HG03378 (cell line): ENCODE results near the gene COQ8A.

Experiments
- ATAC-seq: cut with Tn5 transposase; IDR thresholded peaks from one replicate; pipeline ENCODE4 v1.9.1; 2021; ENCODE audit warnings: mild to moderate bottlenecking, moderate library complexity; ENCODE audit not compliant: unreplicated experiment

COQ8A gene

GRCh38 chr1:226971765-226972164, 31.7 kb downstream of the COQ8A start:
- no peak for ATAC-seq

- ATAC-seq: no peak
Observed at GRCh38 chr1:226972931-226973330, 32.8 kb downstream of the COQ8A start.

- ATAC-seq: no peak
Observed at GRCh38 chr1:226973371-226973897, 33.3 kb downstream of the COQ8A start.

GRCh38 chr1:226973898-226974543, 33.9 kb downstream of the COQ8A start:
- ATAC-seq: no peak

- ATAC-seq: no peak
Observed at GRCh38 chr1:226974544-226975258, 34.6 kb downstream of the COQ8A start.

GRCh38 chr1:226975259-226976250, 35.5 kb downstream of the COQ8A start:
- no peak for ATAC-seq

- no peak for ATAC-seq
Observed at GRCh38 chr1:226976276-226976977, 36.3 kb downstream of the COQ8A start.

- no peak for ATAC-seq
Observed at GRCh38 chr1:226976978-226977642, 37.0 kb downstream of the COQ8A start.

- no peak for ATAC-seq
Observed at GRCh38 chr1:226977643-226978431, 37.7 kb downstream of the COQ8A start.

GRCh38 chr1:226978432-226979114, 38.5 kb downstream of the COQ8A start:
- no peak for ATAC-seq

GRCh38 chr1:226979115-226979516, 39.0 kb downstream of the COQ8A start:
- no peak for ATAC-seq

- ATAC-seq: no peak
Observed at GRCh38 chr1:226979517-226980121, 39.5 kb downstream of the COQ8A start.

- no peak for ATAC-seq
Observed at GRCh38 chr1:226980122-226980560, 40.0 kb downstream of the COQ8A start.

GRCh38 chr1:226980565-226981385, 40.7 kb downstream of the COQ8A start:
- ATAC-seq: no peak

- no peak for ATAC-seq
Observed at GRCh38 chr1:226981386-226981817, 41.3 kb downstream of the COQ8A start.

- ATAC-seq: no peak
Observed at GRCh38 chr1:226981838-226982237, 41.7 kb downstream of the COQ8A start.
